Subcutaneous adipose tissue (tissue), 4 donors: ENCODE results near the gene POU6F2. TPM values are rescaled to one million over a fixed set of nuclear protein-coding genes. Genes with fewer than 3 reads are reported as not detected.

Experiments used
- total RNA-seq, 4 donors: library from RNA; depleted of rRNA; stranded (reverse); fragments of >200 nt; gene quantifications; one replicate each; pipeline ENCODE4 v1.1.0, GENCODE V29; 2016
- TF ChIP-seq, protein P1 (sequence below): fragments of 450-650 bp; IDR thresholded peaks from one replicate; pipeline ENCODE4 v1.5.1; 2016; ENCODE audit warnings: low read depth, mild to moderate bottlenecking, control low read depth, antibody characterized with exemption, moderate library complexity

POU6F2 gene
- total RNA-seq, 4 donors from 2014 or later, result not detected

DNA sequence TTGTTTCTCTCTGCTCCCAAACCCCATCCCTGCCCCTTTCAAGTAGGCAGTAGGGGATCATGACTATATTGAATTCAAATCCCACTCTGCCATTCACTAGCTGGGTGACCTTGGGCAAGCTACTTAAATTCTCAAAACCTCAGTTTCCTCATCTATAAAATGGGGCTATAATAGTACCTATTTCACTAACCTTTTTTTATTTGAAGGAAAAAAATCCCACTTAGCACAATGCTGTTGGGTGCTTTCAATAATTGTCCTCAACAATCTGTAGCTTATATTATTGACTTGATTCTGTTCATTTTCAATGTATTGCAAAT lies 398.1 kb downstream of the POU6F2 start:
- TF ChIP-seq, protein P1, sequence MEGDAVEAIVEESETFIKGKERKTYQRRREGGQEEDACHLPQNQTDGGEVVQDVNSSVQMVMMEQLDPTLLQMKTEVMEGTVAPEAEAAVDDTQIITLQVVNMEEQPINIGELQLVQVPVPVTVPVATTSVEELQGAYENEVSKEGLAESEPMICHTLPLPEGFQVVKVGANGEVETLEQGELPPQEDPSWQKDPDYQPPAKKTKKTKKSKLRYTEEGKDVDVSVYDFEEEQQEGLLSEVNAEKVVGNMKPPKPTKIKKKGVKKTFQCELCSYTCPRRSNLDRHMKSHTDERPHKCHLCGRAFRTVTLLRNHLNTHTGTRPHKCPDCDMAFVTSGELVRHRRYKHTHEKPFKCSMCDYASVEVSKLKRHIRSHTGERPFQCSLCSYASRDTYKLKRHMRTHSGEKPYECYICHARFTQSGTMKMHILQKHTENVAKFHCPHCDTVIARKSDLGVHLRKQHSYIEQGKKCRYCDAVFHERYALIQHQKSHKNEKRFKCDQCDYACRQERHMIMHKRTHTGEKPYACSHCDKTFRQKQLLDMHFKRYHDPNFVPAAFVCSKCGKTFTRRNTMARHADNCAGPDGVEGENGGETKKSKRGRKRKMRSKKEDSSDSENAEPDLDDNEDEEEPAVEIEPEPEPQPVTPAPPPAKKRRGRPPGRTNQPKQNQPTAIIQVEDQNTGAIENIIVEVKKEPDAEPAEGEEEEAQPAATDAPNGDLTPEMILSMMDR, result no peak

DNA sequence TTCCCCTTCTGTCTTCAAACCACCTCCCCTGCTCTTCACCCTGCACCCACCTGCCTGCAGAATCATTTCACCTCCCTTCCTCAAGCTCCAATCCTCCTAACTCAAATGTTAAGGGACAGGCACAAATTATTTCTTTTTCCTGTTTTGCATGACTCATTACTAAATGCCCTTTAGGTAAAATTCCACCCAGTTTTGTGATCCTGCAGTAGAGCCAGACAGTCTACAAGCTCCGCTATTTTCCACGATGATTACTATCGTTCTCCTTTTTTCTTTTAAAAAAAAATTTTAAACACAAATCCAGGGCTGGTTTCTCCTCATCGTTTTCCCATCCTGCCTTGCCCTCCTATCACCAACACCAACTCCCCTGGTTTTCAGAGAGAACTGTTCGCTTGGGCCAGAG lies 401.7 kb downstream of the POU6F2 start:
- TF ChIP-seq, protein P1, result no peak

DNA sequence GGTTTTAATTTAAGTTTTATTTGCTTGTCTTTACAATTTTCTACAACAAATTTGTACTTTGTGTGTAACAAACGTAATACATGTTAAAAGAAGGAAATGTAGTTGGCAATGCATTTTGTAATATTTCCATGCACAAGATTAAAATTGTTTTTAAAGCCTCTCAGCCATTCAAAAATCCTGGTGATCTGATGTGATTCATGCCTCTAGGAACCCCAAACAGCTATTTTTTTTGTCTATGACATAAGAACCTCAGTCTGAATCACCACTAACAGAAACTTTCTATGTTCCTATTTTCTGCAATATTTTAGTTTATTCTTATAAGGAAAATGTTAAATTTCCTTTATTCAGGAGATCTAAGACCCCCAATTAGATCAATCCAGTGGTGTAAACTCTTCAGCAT lies 405.4 kb downstream of the POU6F2 start:
- TF ChIP-seq, protein P1, result no peak

GRCh38 chr7:39384386-39384785 lies 406.7 kb downstream of the POU6F2 start:
- TF ChIP-seq, protein P1, result no peak

DNA sequence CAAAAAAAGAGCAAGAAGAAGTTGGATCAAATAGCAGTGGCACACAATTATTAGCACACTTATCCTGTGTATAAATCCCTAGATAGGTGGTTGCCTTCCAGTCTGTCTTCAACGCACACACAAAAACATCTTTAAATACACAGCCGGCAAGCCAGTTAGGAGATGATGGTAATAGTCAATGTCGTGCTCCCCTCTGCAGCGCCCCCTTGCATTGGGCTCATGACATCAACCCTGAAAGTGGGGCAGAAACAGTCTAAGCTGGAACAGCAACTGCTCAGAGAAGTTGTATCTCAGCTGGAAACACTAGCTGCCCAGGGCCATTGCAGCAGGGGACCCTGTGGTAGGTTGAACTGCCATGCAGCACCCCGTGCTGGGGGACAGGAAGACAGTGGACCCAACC lies 409.0 kb downstream of the POU6F2 start:
- TF ChIP-seq, protein P1, result no peak

DNA sequence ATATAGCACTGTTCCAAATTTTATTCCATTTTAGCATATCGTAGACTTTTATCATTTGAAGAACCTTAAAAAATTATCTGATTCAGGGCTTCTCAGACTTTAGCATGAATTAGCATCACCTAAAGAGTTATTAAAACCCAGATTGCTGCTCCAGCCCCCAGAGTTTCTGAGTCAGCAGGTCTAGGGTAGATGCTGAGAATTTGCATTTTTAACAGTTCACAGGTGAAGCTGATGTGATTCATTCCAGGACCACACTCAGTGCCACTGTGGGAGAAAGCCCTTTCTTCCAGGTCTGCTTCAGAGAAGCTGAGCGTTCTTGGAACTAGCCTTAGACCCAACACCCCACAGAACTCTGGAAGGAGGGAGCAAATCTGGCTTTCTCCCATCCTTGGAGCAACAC lies 414.4 kb downstream of the POU6F2 start:
- TF ChIP-seq, protein P1, result no peak

DNA sequence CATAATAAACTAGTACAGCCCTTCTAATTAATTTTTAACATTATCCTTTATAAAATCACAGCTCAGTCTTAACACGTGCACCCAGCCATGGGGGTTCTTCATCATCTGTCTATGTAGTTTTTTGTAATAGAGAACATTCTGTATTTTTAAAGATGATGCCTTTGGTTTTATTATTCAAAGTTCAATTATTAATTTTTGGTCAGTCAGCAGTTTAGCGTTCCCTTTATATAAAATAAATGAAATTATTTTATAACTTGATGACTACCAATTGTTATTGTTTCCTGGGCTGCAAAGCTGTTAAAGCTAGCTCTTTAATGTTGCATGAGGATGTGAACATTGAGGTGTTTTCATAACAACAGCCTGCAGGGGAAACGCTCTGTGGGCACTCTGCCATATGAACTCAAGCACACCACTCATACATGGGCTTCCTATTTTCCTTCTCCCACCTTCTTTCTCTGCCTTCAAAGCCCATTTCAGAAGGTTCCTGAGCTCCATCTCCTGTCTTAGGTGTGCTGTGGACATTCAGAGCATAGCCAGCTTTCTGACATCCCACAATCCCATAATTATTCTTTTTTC lies 416.5 kb downstream of the POU6F2 start:
- TF ChIP-seq, protein P1, result no peak

DNA sequence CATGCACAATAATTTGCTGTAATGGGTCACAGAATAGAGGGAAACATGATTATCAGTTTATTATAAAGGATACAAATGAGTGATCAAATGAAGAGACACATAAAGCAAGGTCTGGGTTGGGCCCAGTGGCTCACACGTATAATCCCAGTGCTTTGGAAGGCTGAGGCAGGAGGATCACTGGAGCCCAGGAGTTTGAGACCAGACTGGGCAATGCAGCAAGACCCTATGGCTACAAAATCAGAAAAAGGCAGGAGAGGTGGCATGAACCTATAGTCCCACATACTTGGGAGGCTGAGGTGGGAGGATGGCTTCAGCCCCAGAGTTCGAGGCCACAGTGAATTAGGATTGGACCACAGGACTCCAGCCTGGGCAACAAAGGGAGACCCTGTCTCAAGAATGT lies 421.7 kb downstream of the POU6F2 start:
- TF ChIP-seq, protein P1, result no peak
